Measurements from ENCODE around the gene PNP. TPM values are rescaled to one million over a fixed set of nuclear protein-coding genes. Genes with fewer than 3 reads are reported as not detected.

The PNP gene
- total and polyA plus RNA-seq, 2 donors, result 29.8 to 50.7 TPM

DNA sequence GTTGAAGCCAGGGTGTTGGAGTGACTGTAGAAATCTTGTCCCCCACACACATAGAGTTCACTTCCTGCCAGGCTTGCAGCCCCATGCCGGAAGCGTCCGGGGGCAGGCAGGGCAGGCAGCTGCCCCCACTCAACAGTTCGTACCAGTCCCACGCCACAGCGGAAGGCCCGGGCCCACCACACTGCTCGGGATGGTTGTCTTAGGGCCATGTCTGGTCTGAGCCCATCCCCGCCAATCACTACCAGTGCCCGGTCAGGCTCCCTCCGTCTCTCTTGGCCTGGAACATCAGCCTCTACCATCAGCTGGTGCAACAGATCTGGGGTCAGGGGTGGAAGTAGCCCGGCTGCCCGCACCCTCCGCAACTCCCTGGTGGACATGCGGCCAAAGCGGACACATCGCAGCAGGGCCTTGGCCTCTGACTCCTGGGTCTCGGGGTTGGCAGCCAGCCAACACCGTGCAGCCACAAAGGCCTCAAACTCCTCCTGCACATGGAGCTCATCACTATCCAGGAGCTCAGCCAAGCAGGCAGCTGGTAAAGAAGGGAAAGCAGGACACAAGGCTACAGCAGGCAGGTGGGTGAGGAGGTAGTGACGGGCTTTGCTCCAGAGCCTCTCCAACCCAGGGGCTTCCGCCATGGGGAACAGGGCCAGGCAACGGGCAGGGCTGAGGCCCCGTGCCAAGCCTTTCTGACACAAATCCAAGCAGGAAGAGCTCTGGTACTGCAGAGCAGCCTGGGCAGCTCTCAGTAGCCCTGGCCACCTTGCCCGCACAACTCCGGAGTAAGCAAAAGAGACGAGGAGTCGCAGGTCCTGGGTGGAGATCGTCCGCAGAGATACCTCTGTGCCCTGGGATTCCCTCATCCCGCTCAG, 39.2 kb upstream of the PNP start:
- Histone ChIP-seq H3K4me3 (ENCODE audit: low read length in 2 of 2) (no peak overlapping the region), H3K27ac (ENCODE audit: low read depth in 1 of 2, low read length in 1 of 2) (peak overlapping the region in 1 of 2 donors; percentile 55), H3K36me3 (ENCODE audit: control insufficient read depth in 2 of 2, insufficient read depth in 2 of 2, low read length in 1 of 2) (no peaks in the 10 kb centered on the region), H3K27me3 (ENCODE audit: control insufficient read depth in 2 of 2, insufficient read depth in 1 of 2, low read length in 1 of 2) (no peaks in the 10 kb centered on the region), H3K9me3 (ENCODE audit: control insufficient read depth in 2 of 2, insufficient read depth in 1 of 2, low read length in 1 of 2) (no peaks in the 10 kb centered on the region), H3K4me1 (ENCODE audit: control insufficient read depth in 2 of 2, insufficient read depth in 2 of 2, low read length in 2 of 2) (peaks cover 23 to 31% of the 10 kb centered on the region in 2 donors)
- WGBS, result 75% methylated on average over 30 of the region's 30 CpGs
- peak in 1 of 9 donors; percentile 28 for DNase-seq (ENCODE audit: low read depth in 6 of 9, low spot score in 9 of 9)

DNA sequence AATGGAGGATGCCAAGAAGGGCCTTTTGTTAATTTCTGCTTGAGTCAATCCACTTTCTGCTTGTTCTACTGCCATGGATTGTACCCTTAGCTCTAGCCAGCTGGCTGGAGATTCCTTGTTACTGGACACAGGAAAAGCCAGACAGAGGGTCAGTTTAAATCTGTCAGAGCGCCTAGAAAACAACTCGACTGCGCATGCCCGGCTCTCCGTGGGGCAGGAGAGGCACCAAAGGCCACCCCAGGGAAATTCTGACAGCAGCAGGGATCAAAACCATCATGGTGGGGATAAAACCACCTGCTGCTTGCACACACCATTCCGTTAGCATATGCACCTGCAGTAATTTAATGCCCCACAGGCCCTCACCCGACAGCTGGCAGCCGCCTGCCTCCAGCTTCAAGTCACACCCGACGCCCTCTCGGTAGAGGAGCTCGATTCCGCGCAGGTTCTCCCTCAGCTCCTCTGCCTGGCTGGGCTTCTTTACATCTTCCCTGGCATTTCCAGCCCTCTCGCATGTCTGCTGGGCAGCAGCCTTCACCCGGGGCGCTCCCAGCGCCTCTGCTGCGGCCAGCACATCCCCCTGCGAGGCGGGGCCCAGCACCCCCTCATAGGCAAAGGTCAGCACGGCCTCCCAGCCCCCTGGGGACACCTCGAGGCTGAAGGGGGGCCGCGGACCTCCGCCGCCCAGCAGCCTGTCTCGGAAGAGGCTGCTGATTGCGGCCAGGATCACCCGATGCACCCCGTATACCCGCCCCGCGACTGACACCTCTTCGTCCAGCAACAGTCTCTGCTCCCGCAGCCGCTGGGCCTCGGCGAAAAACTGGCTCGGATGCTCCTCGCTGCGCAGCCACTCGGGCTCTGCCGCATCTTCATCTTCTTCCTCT, 34.3 kb upstream of the PNP start:
- H3K27ac ChIP-seq (ENCODE audit: low read depth in 1 of 2, low read length in 1 of 2), result no peak overlapping the region

DNA sequence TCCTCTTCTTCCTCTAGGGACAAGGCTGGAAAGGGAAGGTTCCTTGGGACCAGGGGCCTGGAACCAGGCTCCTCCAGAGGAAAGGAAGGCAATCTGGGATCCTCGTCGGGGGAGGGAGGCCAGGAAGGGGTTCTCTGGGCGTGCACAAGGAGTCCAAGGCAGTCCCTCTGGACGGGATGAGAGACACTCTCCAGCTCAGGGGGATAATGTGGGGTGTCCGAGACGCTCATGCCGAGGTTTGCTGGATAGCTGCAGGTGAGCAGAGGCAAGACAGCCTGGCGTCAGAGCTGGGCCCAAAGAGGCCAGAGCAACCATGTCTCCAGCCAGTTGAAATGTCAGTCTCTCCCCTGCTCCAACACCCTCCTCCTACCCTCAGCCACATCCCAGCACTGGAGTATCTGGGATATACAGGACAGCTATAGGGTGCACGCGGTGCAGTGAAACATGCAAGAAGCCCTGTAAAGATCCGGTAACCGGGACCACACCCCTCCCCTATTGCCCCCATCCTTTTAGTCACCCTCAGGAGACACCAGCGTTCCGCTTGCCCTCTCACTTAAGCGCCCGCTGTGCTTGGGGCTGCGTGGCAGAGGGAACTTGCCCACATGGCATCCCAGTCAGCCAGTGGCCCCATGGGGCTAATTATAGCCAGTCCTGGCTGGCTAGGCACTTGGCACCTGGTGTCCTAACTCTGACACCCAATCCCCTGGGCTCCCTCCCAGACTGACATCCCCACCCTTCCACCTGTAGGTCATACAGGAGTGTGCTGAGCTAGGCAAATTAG, 33.4 kb upstream of the PNP start, which contains the start of gene KLHL33:
KLHL33 (minus strand) TSS at position 585 of the 781 bp plus-strand sequence; CDS start at position 230, 355 bp downstream.
- Histone ChIP-seq H3K27me3 (ENCODE audit: control insufficient read depth in 2 of 2, insufficient read depth in 1 of 2, low read length in 1 of 2) (no peaks in the 10 kb centered on the region), H3K27ac (ENCODE audit: low read depth in 1 of 2, low read length in 1 of 2) (no peak within 1 kb of the TSS), H3K4me3 (ENCODE audit: low read length in 2 of 2) (no peak within 1 kb of the TSS), H3K4me1 (ENCODE audit: control insufficient read depth in 2 of 2, insufficient read depth in 2 of 2, low read length in 2 of 2) (peaks cover 2 to 3% of the 10 kb centered on the region in 2 donors), H3K36me3 (ENCODE audit: control insufficient read depth in 2 of 2, insufficient read depth in 2 of 2, low read length in 1 of 2) (no peaks in the 10 kb centered on the region), H3K9me3 (ENCODE audit: control insufficient read depth in 2 of 2, insufficient read depth in 1 of 2, low read length in 1 of 2) (no peaks in the 10 kb centered on the region)
- no peak for DNase-seq (ENCODE audit: low read depth in 6 of 9, low spot score in 9 of 9)
- 95% methylated on average over 17 of the region's 17 CpGs for WGBS

More for the DNA sequence above, 34.3 kb upstream of the PNP start:
- no peak for DNase-seq (ENCODE audit: low read depth in 6 of 9, low spot score in 9 of 9)
- Histone ChIP-seq H3K4me3 (ENCODE audit: low read length in 2 of 2) (no peak overlapping the region), H3K36me3 (ENCODE audit: control insufficient read depth in 2 of 2, insufficient read depth in 2 of 2, low read length in 1 of 2) (no peaks in the 10 kb centered on the region), H3K9me3 (ENCODE audit: control insufficient read depth in 2 of 2, insufficient read depth in 1 of 2, low read length in 1 of 2) (no peaks in the 10 kb centered on the region), H3K27me3 (ENCODE audit: control insufficient read depth in 2 of 2, insufficient read depth in 1 of 2, low read length in 1 of 2) (no peaks in the 10 kb centered on the region), H3K4me1 (ENCODE audit: control insufficient read depth in 2 of 2, insufficient read depth in 2 of 2, low read length in 2 of 2) (peaks cover under 1 to 3% of the 10 kb centered on the region in 2 donors)
- WGBS, result 90% methylated on average over 44 of the region's 44 CpGs

DNA sequence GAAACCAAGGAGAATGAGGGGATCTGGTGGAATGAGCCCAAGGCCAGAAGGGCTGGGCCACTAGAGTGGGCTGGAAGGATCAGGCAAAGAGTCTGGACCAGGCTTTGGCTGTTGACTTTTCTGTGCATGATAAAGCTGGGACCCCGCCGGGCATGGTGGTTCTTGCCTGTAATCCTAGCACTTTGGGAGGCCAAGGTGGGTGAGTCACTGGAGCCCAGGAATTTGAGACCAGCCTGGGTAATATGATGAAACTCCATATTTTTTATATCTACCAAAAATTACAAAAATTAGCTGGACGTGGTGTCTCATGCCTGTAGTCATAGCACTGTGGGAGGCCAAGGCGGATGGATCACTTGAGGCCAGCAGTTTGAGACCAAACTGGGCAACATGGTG, 32.8 kb upstream of the PNP start:
- no peaks in the 10 kb centered on the region for H3K36me3 ChIP-seq (ENCODE audit: control insufficient read depth in 2 of 2, insufficient read depth in 2 of 2, low read length in 1 of 2)
- 92% methylated on average over 4 of the region's 4 CpGs for WGBS
- H3K4me1 ChIP-seq (ENCODE audit: control insufficient read depth in 2 of 2, insufficient read depth in 2 of 2, low read length in 2 of 2), result peaks cover 7% of the 10 kb centered on the region in 2 donors
- DNase-seq (ENCODE audit: low read depth in 6 of 9, low spot score in 9 of 9), result no peak
- no peaks in the 10 kb centered on the region for H3K9me3 ChIP-seq (ENCODE audit: control insufficient read depth in 2 of 2, insufficient read depth in 1 of 2, low read length in 1 of 2)
- no peak overlapping the region for H3K27ac ChIP-seq (ENCODE audit: low read depth in 1 of 2, low read length in 1 of 2)
- no peaks in the 10 kb centered on the region for H3K27me3 ChIP-seq (ENCODE audit: control insufficient read depth in 2 of 2, insufficient read depth in 1 of 2, low read length in 1 of 2)
- H3K4me3 ChIP-seq (ENCODE audit: low read length in 2 of 2), result no peak overlapping the region

DNA sequence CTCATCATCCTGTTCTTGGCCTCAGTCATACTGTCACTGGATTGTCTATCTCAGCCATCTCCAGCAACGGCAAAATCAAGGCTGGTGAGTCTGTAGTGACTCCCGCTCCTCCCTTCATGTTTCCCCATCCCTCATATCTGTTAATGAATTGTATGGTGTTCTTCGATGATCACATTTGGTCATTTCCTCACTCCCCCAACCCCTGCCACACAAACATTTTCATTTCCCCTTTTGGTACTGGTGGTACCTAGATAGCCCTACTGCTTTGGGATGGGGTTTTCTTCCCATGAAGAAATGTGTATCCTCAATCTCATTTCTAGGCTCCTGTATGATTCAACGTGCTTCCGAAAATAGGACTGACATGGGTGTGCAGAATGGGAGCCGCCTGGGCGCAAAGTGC, 30.5 kb upstream of the PNP start:
- H3K27ac ChIP-seq (ENCODE audit: low read depth in 1 of 2, low read length in 1 of 2), result no peak overlapping the region
- no peaks in the 10 kb centered on the region for H3K27me3 ChIP-seq (ENCODE audit: control insufficient read depth in 2 of 2, insufficient read depth in 1 of 2, low read length in 1 of 2)
- H3K9me3 ChIP-seq (ENCODE audit: control insufficient read depth in 2 of 2, insufficient read depth in 1 of 2, low read length in 1 of 2), result no peaks in the 10 kb centered on the region
- no peak for DNase-seq (ENCODE audit: low read depth in 6 of 9, low spot score in 9 of 9)
- H3K4me1 ChIP-seq (ENCODE audit: control insufficient read depth in 2 of 2, insufficient read depth in 2 of 2, low read length in 2 of 2), result peaks cover 9 to 13% of the 10 kb centered on the region in 2 donors
- H3K36me3 ChIP-seq (ENCODE audit: control insufficient read depth in 2 of 2, insufficient read depth in 2 of 2, low read length in 1 of 2), result no peaks in the 10 kb centered on the region
- no peak overlapping the region for H3K4me3 ChIP-seq (ENCODE audit: low read length in 2 of 2)
- 88% methylated on average over 7 of the region's 7 CpGs for WGBS

DNA sequence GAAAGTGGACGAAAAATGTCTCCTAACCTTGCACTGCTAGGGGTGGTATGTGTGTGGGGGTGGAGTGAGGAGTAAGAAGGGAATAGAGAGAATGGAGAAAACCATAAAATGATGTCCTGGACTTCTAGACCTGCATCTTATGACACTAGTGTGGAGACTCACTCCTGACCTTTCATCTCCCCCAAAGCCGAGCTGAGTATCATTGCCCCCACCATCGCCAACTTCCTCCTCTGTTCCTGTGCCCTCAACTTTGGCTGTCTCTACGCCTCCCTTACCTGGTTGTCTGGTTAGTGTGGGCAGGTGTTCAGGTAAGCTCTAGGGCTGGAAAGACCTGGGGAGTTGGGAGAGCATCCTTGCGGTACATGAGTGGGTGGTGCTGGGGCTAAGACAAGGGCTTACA, 28.7 kb upstream of the PNP start:
- no peaks in the 10 kb centered on the region for H3K27me3 ChIP-seq (ENCODE audit: control insufficient read depth in 2 of 2, insufficient read depth in 1 of 2, low read length in 1 of 2)
- peaks cover 0 to under 1% of the 10 kb centered on the region in 2 donors for H3K36me3 ChIP-seq (ENCODE audit: control insufficient read depth in 2 of 2, insufficient read depth in 2 of 2, low read length in 1 of 2)
- 85% methylated on average over 5 of the region's 5 CpGs for WGBS
- H3K27ac ChIP-seq (ENCODE audit: low read depth in 1 of 2, low read length in 1 of 2), result peak overlapping the region; percentile 73 to 74
- peaks cover 9 to 13% of the 10 kb centered on the region in 2 donors for H3K4me1 ChIP-seq (ENCODE audit: control insufficient read depth in 2 of 2, insufficient read depth in 2 of 2, low read length in 2 of 2)
- H3K4me3 ChIP-seq (ENCODE audit: low read length in 2 of 2), result no peak overlapping the region
- no peak for DNase-seq (ENCODE audit: low read depth in 6 of 9, low spot score in 9 of 9)
- no peaks in the 10 kb centered on the region for H3K9me3 ChIP-seq (ENCODE audit: control insufficient read depth in 2 of 2, insufficient read depth in 1 of 2, low read length in 1 of 2)

DNA sequence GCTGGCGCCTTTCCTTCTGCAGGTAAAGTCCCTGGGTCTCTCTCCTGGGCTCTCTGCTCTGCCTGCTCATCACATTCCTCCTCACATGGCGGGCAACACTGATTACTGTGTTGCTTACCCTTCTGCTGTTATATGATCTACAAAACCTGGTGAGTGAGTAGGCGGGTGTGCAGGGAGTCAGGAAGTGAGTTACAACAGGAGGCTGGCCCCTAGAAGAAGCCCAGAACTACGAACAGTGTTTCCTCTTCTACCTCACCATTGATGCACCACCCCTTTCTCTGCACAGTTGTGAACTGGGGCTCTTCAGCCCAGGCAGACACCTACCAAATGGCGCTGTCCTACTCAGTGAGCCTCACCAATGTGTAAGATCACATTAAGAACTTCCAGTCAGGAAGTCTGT, 28.3 kb upstream of the PNP start:
- H3K4me1 ChIP-seq (ENCODE audit: control insufficient read depth in 2 of 2, insufficient read depth in 2 of 2, low read length in 2 of 2), result peaks cover 9 to 13% of the 10 kb centered on the region in 2 donors
- peak overlapping the region; percentile 73 to 74 for H3K27ac ChIP-seq (ENCODE audit: low read depth in 1 of 2, low read length in 1 of 2)

DNA sequence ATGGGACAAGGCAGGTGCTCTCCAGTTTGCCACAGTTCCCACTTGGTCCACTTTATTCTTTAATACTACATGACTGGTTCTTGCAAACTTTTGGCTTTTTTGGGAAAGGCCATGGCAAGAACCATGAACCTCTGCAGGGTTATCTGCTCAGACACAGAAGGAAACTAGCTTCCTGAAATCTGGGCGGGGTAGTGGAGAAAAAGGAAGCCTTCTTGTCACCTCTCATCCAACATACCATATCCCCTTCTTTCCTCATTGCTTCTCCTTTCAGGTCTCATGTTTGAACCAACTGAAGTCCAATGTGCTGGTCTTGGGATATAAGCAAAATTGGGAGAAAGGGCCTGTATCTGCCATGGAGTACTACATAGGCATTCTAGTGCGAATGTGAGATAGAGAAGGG, 27.7 kb upstream of the PNP start:
- peak overlapping the region; percentile 73 to 74 for H3K27ac ChIP-seq (ENCODE audit: low read depth in 1 of 2, low read length in 1 of 2)
- WGBS, result 78% methylated on average over 2 of the region's 2 CpGs
- peaks cover 9 to 13% of the 10 kb centered on the region in 2 donors for H3K4me1 ChIP-seq (ENCODE audit: control insufficient read depth in 2 of 2, insufficient read depth in 2 of 2, low read length in 2 of 2)
- H3K27me3 ChIP-seq (ENCODE audit: control insufficient read depth in 2 of 2, insufficient read depth in 1 of 2, low read length in 1 of 2), result no peaks in the 10 kb centered on the region
- no peak overlapping the region for H3K4me3 ChIP-seq (ENCODE audit: low read length in 2 of 2)
- DNase-seq (ENCODE audit: low read depth in 6 of 9, low spot score in 9 of 9), result no peak
- no peaks in the 10 kb centered on the region for H3K9me3 ChIP-seq (ENCODE audit: control insufficient read depth in 2 of 2, insufficient read depth in 1 of 2, low read length in 1 of 2)
- peaks cover 8 to 10% of the 10 kb centered on the region in 2 donors for H3K36me3 ChIP-seq (ENCODE audit: control insufficient read depth in 2 of 2, insufficient read depth in 2 of 2, low read length in 1 of 2)

More for the DNA sequence above, 28.3 kb upstream of the PNP start:
- no peaks in the 10 kb centered on the region for H3K9me3 ChIP-seq (ENCODE audit: control insufficient read depth in 2 of 2, insufficient read depth in 1 of 2, low read length in 1 of 2)
- WGBS, result 64% methylated on average over 5 of the region's 5 CpGs
- H3K36me3 ChIP-seq (ENCODE audit: control insufficient read depth in 2 of 2, insufficient read depth in 2 of 2, low read length in 1 of 2), result peaks cover 3 to 5% of the 10 kb centered on the region in 2 donors
- H3K27me3 ChIP-seq (ENCODE audit: control insufficient read depth in 2 of 2, insufficient read depth in 1 of 2, low read length in 1 of 2), result no peaks in the 10 kb centered on the region
- peak in 2 of 9 donors; percentile 42 to 73 for DNase-seq (ENCODE audit: low read depth in 6 of 9, low spot score in 9 of 9)
- H3K4me3 ChIP-seq (ENCODE audit: low read length in 2 of 2), result no peak overlapping the region

Data from thymus (tissue), 11 donors.